ENCODE data around the gene FABP1.

The FABP1 gene

DNA sequence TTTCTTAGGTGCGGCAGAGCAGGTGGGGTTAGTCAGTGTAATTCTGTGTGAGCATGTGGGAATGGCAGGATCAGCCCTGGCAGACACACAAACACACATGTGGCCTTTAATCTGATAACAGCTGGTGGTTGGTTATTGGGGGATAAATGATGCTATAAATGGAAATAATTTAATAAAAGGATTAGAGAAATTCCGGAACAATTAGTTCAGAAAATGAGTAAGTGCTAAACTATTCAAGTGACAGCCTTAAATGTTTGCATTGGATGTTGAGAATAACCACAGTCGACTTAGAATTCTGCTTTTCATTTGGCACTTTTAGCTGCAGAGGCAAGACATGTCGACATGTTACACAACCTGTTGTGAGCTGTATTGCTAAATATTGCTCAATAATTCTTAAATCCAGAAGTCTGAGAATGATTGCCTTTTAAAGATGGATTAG, 53.0 kb downstream of the FABP1 start:
- no peak for DNase-seq

DNA sequence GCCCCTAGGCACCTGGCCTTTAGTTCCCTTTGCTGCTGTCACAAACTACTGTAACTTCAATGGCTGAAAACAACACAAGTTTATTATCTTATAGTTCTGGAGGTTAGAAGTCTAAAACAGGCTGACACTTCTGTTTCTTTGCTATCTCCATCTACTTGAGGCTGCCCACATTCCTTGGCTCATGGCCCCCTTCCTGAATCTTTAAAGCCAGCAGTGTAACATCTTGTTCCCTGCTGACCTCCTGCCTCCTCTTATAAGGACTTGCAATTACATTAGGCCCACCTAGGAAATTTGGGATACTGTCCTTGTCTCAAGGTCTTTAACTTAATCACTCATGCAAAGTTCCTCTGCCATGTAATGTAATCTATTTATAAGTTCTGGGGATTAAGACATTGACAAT, 53.7 kb downstream of the FABP1 start:
- DNase-seq = no peak
